H1 (cell line): Measurements from ENCODE around the gene TACC2. TPM values are rescaled to one million over a fixed set of nuclear protein-coding genes. Genes with fewer than 3 reads are reported as not detected.

ENCODE experiments used
- CTCF ChIA-PET: fragments of 300-600 bp; sonication (Branson Sonifier 250); formaldehyde crosslinking; loops from one replicate; lab custom pipeline; 2021; ENCODE audit not compliant: partially characterized antibody; lab: Charles Lee
- POLR2A ChIA-PET: fragments of 300-600 bp; sonication (Branson Sonifier 250); formaldehyde crosslinking; loops from one replicate; lab custom pipeline; 2021; ENCODE audit warnings: inconsistent platforms; ENCODE audit not compliant: partially characterized antibody; lab: Charles Lee
- DNase-seq, 2 experiments: peaks; one replicate each; pipeline versions ENCODE4 v3.0.0 to v3.0.0-alpha.2; 2010 to 2022; ENCODE audit warnings: low spot score in 2 of 2, low read depth in 1 of 2, mixed read lengths in 1 of 2
- FAIRE-seq: peaks from 2 replicates; lab custom pipeline; 2011; peaks lifted over from hg19 to GRCh38; lab: Jason Lieb, UNC
- H2AFZ ChIP-seq: 2 replicates; pipeline ENCODE4 v1.8.1; 2012; ENCODE audit warnings: low read length, inconsistent platforms
- H2AK5ac ChIP-seq: 2 replicates; pipeline ENCODE4 v1.6.1; 2013; ENCODE audit warnings: low read depth, low read length
- H2BK120ac ChIP-seq: replicated peaks from 2 replicates; pipeline ENCODE3; 2013; ENCODE audit warnings: low read depth, low read length, inconsistent platforms
- H2BK12ac ChIP-seq: 2 replicates; pipeline ENCODE4 v1.6.1; 2013; ENCODE audit warnings: low read depth, low read length
- H2BK15ac ChIP-seq: 2 replicates; pipeline ENCODE4 v1.6.1; 2013; ENCODE audit warnings: low read length
- H2BK20ac ChIP-seq: 2 replicates; pipeline ENCODE4 v1.6.1; 2013; ENCODE audit warnings: low read length
- H2BK5ac ChIP-seq: 2 replicates; pipeline ENCODE4 v1.6.1; 2013; ENCODE audit warnings: low read depth, low read length
- H3K14ac ChIP-seq: 2 replicates; pipeline ENCODE4 v1.6.1; 2013; ENCODE audit warnings: inconsistent platforms; ENCODE audit not compliant: insufficient read length
- H3K18ac ChIP-seq: 2 replicates; pipeline ENCODE4 v1.6.1; 2013; ENCODE audit warnings: low read length; ENCODE audit errors: extremely low read depth
- H3K23ac ChIP-seq: 2 replicates; pipeline ENCODE4 v1.6.1; 2013; ENCODE audit warnings: inconsistent platforms; ENCODE audit not compliant: insufficient read length
- H3K23me2 ChIP-seq: 2 replicates; pipeline ENCODE4 v1.6.1; 2013; ENCODE audit warnings: low read depth, low read length
- H3K27ac ChIP-seq: 2 replicates; pipeline ENCODE4 v1.6.1; 2011; ENCODE audit warnings: low read depth, low read length, inconsistent platforms
- H3K27me3 ChIP-seq, 4 experiments: replicated peaks in 1 of 4; 1 replicate in 1 of 4; 2 replicates in 3 of 4; pipeline versions ENCODE4 v1.6.1 to v1.8.1; 2011 to 2013; ENCODE audit warnings: low read length in 3 of 4, mild to moderate bottlenecking in 3 of 4, inconsistent platforms in 2 of 4, mixed read lengths in 2 of 4, moderate library complexity in 1 of 4; ENCODE audit not compliant: control insufficient read depth in 3 of 4, insufficient read depth in 3 of 4; ENCODE audit errors: extremely low read depth in 1 of 4
- H3K36me3 ChIP-seq, 4 experiments: 2 replicates each; pipeline versions ENCODE4 v1.6.1 to v1.8.1; 2011 to 2013; ENCODE audit warnings: mild to moderate bottlenecking in 4 of 4, low read length in 3 of 4, moderate library complexity in 2 of 4, control low read depth in 1 of 4, inconsistent platforms in 1 of 4; ENCODE audit not compliant: insufficient read depth in 4 of 4, control insufficient read depth in 2 of 4
- H3K4ac ChIP-seq: replicated peaks from 2 replicates; pipeline ENCODE3; 2013; ENCODE audit warnings: low read length, low read depth, mixed read lengths, inconsistent platforms; ENCODE audit not compliant: insufficient read length
- H3K4me1 ChIP-seq, 4 experiments: replicated peaks in 1 of 4; 1 replicate in 1 of 4; 2 replicates in 3 of 4; pipeline versions ENCODE4 v1.6.1 to v1.8.1; 2011 to 2013; ENCODE audit warnings: low read length in 3 of 4, inconsistent platforms in 2 of 4, mixed read lengths in 1 of 4; ENCODE audit not compliant: insufficient read depth in 4 of 4, control insufficient read depth in 3 of 4
- H3K4me2 ChIP-seq, 2 experiments: 2 replicates each; pipeline versions ENCODE4 v1.6.1 to v1.8.1; 2011 to 2013; ENCODE audit warnings: low read depth in 2 of 2, low read length in 2 of 2, control low read depth in 1 of 2, inconsistent platforms in 1 of 2, mild to moderate bottlenecking in 1 of 2; ENCODE audit not compliant: insufficient read depth in 1 of 2
- H3K4me3 ChIP-seq, 4 experiments: fragments of 200-600, 300-600 bp in 1 of 4; sonication (generic), shearing (Covaris generic), sonication (Bioruptor Twin) in 1 of 4; 2 replicates each; pipeline versions ENCODE4 v1.5.1 to v1.8.1; 2011 to 2016; ENCODE audit warnings: low read length in 4 of 4, low read depth in 3 of 4, control low read depth in 2 of 4, inconsistent platforms in 2 of 4, mild to moderate bottlenecking in 2 of 4, mixed read lengths in 1 of 4, moderate library complexity in 1 of 4; ENCODE audit not compliant: insufficient read depth in 2 of 4; ENCODE audit errors: extremely low read depth in 1 of 4
- H3K56ac ChIP-seq: replicated peaks from 2 replicates; pipeline ENCODE3; 2013; ENCODE audit warnings: low read depth, mild to moderate bottlenecking, mixed read lengths, low read length, inconsistent platforms; ENCODE audit not compliant: insufficient read length
- H3K79me1 ChIP-seq: 2 replicates; pipeline ENCODE4 v1.6.1; 2013; ENCODE audit warnings: low read depth, low read length, control low read depth
- H3K79me2 ChIP-seq, 2 experiments: 2 replicates each; pipeline versions ENCODE4 v1.6.1 to v1.8.1; 2012 to 2013; ENCODE audit warnings: low read length in 2 of 2, mild to moderate bottlenecking in 2 of 2, inconsistent platforms in 1 of 2; ENCODE audit not compliant: insufficient read depth in 2 of 2, control insufficient read depth in 1 of 2
- H3K9ac ChIP-seq, 4 experiments: replicated peaks in 1 of 4; 1 replicate in 1 of 4; 2 replicates in 3 of 4; pipeline versions ENCODE4 v1.6.1 to v1.8.1; 2011 to 2013; ENCODE audit warnings: low read depth in 3 of 4, low read length in 3 of 4, control low read depth in 2 of 4, mild to moderate bottlenecking in 2 of 4, moderate library complexity in 2 of 4, inconsistent platforms in 1 of 4; ENCODE audit errors: extremely low read depth in 1 of 4
- H3K9me3 ChIP-seq, 2 experiments: 2 replicates each; pipeline versions ENCODE4 v1.6.1 to v1.8.1; 2012 to 2013; ENCODE audit warnings: mild to moderate bottlenecking in 2 of 2, moderate library complexity in 2 of 2, control low read depth in 1 of 2, inconsistent platforms in 1 of 2, low read depth in 1 of 2, low read length in 1 of 2, mixed read lengths in 1 of 2; ENCODE audit not compliant: insufficient read depth in 2 of 2
- H4K20me1 ChIP-seq, 2 experiments: replicated peaks in 1 of 2; 2 replicates each; pipeline versions ENCODE3 to v1.8.1; 2011 to 2013; ENCODE audit warnings: inconsistent platforms in 2 of 2, low read length in 2 of 2, mild to moderate bottlenecking in 1 of 2; ENCODE audit not compliant: insufficient read depth in 2 of 2, control insufficient read depth in 1 of 2
- H4K5ac ChIP-seq: 2 replicates; pipeline ENCODE4 v1.6.1; 2013; ENCODE audit warnings: low read length, low read depth, mixed read lengths, inconsistent platforms; ENCODE audit not compliant: insufficient read length
- H4K8ac ChIP-seq: 2 replicates; pipeline ENCODE4 v1.8.0; 2013; ENCODE audit warnings: mild to moderate bottlenecking, moderate library complexity, low read length, inconsistent platforms; ENCODE audit not compliant: insufficient read depth; ENCODE audit errors: extremely low read depth
- H4K91ac ChIP-seq: replicated peaks from 2 replicates; pipeline ENCODE3; 2013; ENCODE audit warnings: low read length, mixed read lengths, inconsistent platforms; ENCODE audit not compliant: insufficient read length
- BRCA1 ChIP-seq: IDR thresholded peaks from 2 replicates; pipeline ENCODE4 v1.6.1; 2012; ENCODE audit warnings: low read depth, low read length, improper control_type of control experiment
- CREB1 ChIP-seq: IDR thresholded peaks from 2 replicates; pipeline ENCODE4 v1.6.1; 2012; ENCODE audit warnings: inconsistent platforms
- SIN3A ChIP-seq, 2 experiments: IDR thresholded peaks in 1 of 2; conservative IDR thresholded peaks in 1 of 2; 2 replicates each; pipeline ENCODE4 v1.6.1; 2011 to 2012; ENCODE audit warnings: low read length in 2 of 2, improper control_type of control experiment in 1 of 2, low read depth in 1 of 2, mild to moderate bottlenecking in 1 of 2
- WGBS, 2 experiments: shearing (Covaris generic) in 1 of 2; methylation state at CpG; one replicate each; pipeline versions ENCODE4 v1.1.6 to v1.1.7; 2013 to 2015; ENCODE audit warnings: low lambda C conversion rate in 2 of 2, mixed read lengths in 2 of 2, inconsistent platforms in 1 of 2, low coverage in 1 of 2, missing lambda C conversion rate in 1 of 2; ENCODE audit not compliant: insufficient replicate concordance in 2 of 2, insufficient coverage in 1 of 2, insufficient read length in 1 of 2; ENCODE audit errors: extremely low coverage in 1 of 2, missing lambda C conversion rate in 1 of 2; 5-methylcytosine and 5-hydroxymethylcytosine counted together
- polyA plus RNA-seq, 7 experiments: library from polyadenylated mRNA; depleted of rRNA in 3 of 7; stranded (reverse) in 5 of 7; unstranded in 2 of 7; fragments of >200 nt in 5 of 7; fragments of 200-250 nt in 2 of 7; gene quantifications; 1 replicate in 5 of 7; 2 replicates in 1 of 7; 4 replicates in 1 of 7; pipeline versions ENCODE4 v1.2.1 to v1.2.3, GENCODE V29; 2011 to 2013; ENCODE audit warnings: missing spikeins in 2 of 7, mixed read lengths in 2 of 7
- total RNA-seq: library from RNA; stranded (reverse); fragmentation: NEBNext Ultra II Directional; extraction: Animal tissue kit (Norgen Biotek cat#: 25700); gene quantifications from 2 replicates; pipeline ENCODE4 v1.2.1, GENCODE V29; 2021

Gene TACC2
- total and polyA plus RNA-seq, 2 of the 8 experiments (the other 6 are each of a cell fraction or from before 2014, with no cell fraction given), result 21.2 to 46.6 TPM

DNA sequence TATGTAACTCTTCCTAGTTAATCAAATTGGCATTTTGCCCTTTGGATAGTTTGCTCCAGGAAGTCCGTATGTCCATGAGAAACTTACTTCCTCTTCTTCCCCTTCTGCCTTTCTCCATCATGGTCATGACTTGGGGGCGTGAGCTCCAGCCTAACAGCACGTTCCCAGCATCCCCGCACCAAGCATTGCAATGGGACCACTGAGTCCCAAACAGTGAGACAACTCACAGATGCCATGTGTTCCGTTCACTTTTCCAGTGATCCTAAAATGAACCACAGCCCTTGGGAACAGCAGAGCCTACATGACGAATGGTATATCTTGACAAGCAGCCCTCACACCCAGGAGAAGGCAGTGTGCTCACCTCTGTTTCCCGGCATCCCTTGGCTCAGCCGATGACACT lies 292.8 kb downstream of the TACC2 start:
- Histone ChIP-seq H3K9ac (no peak overlapping the region), H2BK120ac (no peak overlapping the region), H3K27me3 (peaks cover 0 to 2% (median 0%) of the 10 kb centered on the region in 4 experiments; a peak in 1 of 7 replicates), H3K4me2 (no peak overlapping the region), H3K23ac (no peak overlapping the region), H3K27ac (no peak overlapping the region), H3K4me1 (peaks cover 0 to 6% (median 2%) of the 10 kb centered on the region in 4 experiments; a peak in 2 of 7 replicates), H3K79me1 (no peaks in the 10 kb centered on the region), H2AK5ac (no peak overlapping the region), H2BK15ac (no peak overlapping the region; the same call in 1 of the 2 replicates), H3K14ac (no peak overlapping the region), H3K9me3 (no peaks in the 10 kb centered on the region), H2AFZ (no peak overlapping the region), H3K79me2 (no peaks in the 10 kb centered on the region), H4K5ac (no peak overlapping the region), H4K20me1 (no peaks in the 10 kb centered on the region), H3K4me3 (no peak overlapping the region), H2BK12ac (no peak overlapping the region), H2BK20ac (no peak overlapping the region), H4K8ac (no peak overlapping the region), H2BK5ac (no peak overlapping the region), H3K4ac (no peak overlapping the region), H3K36me3 (no peaks in the 10 kb centered on the region), H3K23me2 (no peaks in the 10 kb centered on the region), H3K18ac (no peak overlapping the region), H4K91ac (no peak overlapping the region), H3K56ac (no peak overlapping the region)
- CTCF ChIA-PET, result interaction anchor here (1.0 to 10.8 kb wide), 5 partner anchors 12 to 284 kb away, joined by 3 to 74 read pairs (median 4); partner anchors contain the start of gene BTBD16
- TF ChIP-seq SIN3A (conservative IDR thresholded peaks at IDR 0.05 in 1 of 2, IDR thresholded peaks at IDR 0.05 in 1 of 2; ENCODE audit: low read depth in 1 of 2, low read length in 2 of 2) (no peak), BRCA1 (no peak), CREB1 (no peak)
- POLR2A ChIA-PET, result no interaction called here
- DNase-seq (no peak), FAIRE-seq (no peak)
- 93% methylated on average over 8 of the region's 8 CpGs; no CpG with 5 or more reads in 1 of the 2 experiments for WGBS, 2 experiments
